NCI-H1417 (cell line): Measurements from ENCODE around the gene CYP2U1.

Experiments used
- DNase-seq, 3 experiments: peaks; one replicate each; lab custom pipeline; 2025; lab: John Stamatoyannopoulos, UW

Gene CYP2U1

DNA sequence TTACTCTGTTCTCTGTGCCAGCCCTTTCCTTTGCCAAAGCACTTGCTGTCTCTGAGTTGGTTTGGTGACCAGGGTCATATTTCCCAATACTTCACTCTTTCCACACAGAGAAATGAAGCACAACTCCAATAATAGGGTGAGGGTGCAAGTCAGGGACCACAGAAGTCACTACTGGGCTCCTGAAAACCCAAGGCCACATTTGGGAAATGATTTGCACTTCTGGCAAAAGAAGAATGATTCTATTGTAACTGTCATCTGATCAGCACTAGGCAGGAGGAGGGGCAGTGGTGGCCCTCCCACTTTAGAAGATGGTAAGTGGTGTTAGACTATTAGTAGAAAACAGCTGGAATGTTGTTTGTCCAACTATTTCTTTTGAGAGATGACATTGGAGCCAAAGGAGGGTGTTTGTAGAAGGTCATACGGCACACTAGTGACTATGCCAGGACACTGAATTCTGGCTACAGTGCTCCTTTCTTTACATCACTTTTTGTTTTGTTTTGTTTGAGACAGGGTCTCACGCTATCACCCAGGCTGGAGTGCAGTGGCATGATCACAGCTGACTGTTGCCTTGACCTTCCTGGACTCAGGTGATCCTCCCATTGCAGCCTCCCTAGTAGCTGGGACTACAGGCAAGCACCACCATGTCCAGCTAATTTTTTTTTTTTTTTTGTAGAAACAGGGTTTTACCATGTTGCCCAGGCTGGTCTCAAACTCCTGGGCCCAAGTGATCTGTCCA is 47.5 kb downstream of the CYP2U1 start:
- DNase-seq, result no peak

DNA sequence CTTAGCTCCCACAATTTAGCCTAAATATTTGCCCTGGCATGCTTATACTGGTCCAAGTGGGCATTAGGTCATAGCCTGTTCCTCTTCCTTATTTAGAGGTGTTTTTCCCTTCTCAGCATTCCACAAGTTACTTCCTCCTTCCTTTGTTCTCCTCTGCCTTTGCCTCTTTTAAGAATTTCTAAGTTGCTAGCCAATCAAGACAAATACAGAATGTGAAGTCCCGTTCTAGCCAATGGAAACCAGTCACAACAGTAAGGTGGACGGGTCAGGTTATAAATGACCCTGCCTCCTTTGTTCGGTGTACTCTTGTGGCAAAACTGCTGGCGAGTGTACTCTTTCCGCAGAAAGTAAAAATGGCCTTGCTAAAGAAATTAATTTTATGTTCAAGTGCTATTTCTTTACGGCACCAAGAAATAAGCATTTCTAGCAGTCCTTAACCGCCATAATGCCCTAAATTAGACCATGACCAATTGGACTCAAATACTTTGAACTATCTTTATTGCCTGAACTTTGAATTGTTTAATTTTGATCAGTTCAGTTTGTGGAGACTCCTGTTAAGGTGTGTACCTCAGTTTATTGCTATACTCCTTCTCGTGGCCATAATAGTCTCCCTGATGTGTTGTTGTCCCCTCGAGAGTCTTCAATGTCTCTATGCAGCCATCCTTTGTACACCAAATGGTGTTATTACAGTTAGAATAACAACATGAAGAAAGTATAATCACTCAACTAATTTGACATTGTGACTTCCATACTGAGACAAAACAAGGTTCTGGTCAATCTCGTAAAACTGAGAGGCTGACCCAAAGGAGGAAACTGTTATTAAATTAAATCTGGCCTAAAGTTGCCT is 56.8 kb downstream of the CYP2U1 start:
- no peak for DNase-seq

DNA sequence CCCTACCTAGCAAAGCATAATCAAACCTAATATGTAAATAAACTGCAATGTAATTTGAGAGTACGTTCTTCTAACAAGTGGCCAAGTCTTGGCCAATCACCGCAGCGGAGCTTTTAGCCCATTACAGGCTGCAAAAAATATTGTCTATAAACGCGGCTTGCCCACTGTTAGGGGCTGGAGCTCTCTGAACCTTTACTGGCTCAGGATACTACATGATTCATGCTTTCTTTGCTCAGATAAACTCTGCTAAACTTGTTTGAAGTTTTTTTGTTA is 57.4 kb downstream of the CYP2U1 start:
- DNase-seq, result peak in 2 of 3 experiments; percentile 25 to 62

DNA sequence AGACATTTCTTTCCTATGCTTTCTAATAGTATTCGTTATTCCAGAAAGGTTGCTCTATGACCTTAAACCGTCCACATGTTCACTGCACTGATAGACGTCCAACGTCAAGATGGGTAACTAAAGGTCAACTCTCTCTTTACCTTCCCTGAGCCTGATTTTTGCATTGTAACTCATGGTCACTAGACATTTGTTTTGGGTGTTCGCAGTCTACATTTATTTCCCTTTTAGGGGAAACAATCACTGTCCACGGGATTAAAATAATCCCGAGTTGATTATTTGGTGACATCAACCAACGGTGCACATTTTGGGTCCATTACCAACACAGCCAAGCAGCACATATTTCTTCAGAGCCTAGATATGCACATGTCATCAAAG is 57.8 kb downstream of the CYP2U1 start:
- DNase-seq, result no peak

DNA sequence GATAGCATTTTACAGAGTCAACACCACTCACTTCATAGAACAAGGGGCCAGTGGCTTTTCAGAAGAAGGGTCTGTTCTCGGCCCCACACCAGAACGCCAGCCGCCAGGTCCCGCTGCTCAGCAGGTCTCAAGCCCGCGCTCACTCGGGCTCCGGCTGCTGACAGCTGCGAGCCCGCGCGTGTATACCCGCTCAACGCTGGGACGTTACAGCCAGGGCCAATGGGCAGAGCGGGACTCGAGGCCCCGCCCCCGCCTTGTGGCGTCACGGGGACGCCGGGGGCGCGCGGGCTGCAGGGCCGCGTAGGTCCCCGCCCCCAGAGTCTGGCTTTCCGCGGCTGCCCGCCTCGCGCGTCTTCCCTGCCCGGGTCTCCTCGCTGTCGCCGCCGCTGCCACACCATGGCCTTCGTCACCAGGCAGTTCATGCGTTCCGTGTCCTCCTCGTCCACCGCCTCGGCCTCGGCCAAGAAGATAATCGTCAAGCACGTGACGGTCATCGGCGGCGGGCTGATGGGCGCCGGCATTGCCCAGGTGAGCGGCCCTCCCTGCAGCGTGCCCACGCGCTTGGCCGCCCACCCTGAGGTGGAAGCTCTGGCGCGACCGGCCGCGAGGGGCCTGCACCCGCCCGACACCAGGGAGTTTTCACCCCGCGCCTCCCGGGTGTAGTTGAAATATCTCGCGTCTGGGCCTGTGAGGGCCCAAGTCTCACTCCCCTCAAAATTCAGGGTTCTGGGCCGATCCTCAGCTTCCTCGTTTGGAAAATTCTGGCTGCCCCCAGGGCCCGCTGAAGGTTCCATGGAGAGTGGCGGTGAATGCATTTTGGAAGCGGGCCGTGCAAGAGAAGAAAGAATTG is 58.4 kb downstream of the CYP2U1 start, which contains the start of gene HADH:
HADH (plus strand) TSS at position 353 of the 850 bp plus-strand sequence; CDS start at position 397, 44 bp downstream.
- DNase-seq, result peak; percentile 87 to 95 (median 95)

DNA sequence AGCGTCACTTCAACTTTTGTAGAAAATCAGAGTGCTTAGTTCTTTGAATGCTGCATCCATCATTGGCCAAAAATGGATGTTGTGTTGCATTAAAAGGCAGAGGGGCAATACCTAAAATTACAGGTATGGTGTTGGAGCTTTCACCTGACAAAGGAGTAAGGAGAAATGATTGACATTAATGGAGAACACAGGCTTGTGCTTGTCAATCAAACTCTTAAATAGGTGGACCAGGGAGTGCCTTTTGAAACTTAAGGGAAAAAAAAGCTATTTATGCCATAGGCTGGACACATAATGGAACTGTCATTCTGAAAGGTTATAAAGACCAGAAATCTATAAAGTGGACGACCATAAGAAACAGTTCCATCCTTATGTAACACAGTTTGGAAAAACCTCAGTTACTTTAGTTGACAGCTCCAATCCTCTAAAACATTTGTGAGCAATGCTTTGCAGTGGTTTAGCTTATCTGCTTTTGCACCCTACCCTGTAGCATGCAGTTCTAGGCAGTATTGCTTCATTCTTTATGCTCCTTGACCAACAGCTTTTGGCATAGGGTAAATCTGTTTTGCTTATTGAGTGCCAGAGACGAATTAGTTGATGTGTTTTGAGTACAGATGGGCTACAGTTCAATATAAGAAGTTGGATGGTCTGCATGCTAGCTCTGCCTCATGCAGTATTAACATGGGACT is 60.7 kb downstream of the CYP2U1 start:
- DNase-seq, result peak in 1 of 3 experiments; percentile 34

DNA sequence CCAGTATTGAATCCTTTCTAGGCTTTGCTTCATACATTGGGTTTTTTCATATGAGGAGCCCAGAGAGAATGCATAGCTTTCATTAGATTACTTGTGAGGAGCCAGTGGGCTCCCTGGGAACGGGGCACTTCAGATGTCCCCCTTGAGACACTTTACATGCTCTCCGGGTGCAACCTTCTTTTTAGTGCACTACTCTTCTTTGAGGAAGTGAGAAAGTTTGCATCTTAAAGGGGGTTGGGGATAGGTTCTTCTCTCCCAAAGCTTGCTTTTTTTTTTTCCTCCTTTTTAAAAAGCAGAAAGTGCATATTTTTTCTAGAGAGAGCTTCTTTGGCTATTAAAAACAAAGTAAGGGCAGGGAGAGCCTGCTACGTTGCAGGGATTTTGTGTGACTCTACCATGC is 62.6 kb downstream of the CYP2U1 start:
- no peak for DNase-seq

DNA sequence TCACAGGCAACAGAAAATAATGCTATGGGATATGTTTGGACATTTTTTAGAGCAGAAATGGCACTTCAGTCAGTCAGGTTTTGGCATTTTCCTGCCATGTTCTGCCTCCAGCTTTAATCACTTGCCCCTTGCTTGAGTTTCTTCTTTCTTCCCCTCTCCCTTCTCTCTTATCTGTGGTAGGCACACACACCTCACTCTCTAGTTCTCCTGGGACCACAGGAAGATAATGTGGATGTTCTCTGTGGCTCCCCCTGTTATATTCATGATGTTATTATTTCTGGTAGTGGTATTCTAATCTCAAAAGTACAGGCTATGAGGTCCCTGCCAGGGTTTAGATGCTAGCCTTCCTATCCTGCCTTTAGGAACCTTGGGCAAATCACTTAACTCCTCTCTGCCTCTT is 63.5 kb downstream of the CYP2U1 start:
- DNase-seq, result no peak

DNA sequence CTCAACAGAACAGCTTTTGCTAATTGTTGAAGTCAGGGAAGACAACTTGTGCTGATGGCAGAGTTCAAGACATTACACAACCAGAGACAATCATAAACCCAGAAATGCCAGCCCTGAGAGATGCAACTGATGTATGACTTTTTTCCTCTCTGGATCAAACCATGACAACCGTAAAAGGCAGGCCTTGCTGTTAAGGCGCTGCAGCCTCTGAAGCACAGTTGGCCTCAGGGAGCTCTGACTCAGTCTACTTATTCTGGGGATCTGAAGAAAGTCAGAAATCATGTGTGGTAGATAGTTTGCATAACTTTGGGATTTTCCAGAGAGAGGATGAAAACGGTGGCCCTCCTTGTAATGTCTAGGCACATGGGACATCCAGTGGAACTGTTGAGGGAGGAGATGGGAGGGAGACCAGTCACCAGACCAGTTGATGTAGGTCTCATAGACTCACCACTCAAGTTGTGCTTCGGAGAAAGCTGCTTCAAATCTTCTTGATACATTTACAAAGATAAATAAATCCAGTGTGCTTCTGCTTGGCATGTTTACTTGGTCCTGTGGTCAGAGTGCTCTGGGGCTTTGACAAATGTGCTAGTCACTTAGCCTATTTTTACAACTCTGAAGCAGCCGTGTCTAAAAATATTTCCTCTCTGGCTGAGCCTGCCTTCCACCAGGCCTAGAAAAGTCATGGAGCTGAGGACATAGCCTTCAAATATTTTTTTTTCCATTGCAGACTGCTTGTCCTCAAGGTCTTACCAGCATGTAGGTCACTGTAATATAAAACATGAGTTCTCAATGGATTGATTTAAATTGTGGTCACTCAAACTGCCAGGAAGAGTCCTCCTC is 65.8 kb downstream of the CYP2U1 start:
- DNase-seq, result no peak

DNA sequence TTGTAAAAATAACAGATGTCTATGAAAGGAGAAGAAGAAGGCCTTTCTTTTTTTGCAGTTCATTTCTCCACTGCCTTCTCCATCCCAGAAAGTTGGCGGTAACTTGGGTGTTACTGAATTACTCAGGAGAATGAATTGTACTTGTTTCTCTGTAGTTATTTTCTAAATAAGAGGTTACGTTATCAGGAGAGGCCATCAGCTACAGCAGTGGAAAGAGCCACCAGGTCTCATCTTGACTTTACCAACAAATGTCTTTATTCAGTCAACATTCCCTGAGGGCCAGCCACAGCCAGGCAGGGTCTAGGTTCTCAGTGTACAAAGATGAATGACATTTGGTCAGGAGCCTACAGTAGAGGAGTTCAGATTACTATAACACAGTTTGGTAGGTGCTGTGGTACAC is 66.4 kb downstream of the CYP2U1 start:
- no peak for DNase-seq

DNA sequence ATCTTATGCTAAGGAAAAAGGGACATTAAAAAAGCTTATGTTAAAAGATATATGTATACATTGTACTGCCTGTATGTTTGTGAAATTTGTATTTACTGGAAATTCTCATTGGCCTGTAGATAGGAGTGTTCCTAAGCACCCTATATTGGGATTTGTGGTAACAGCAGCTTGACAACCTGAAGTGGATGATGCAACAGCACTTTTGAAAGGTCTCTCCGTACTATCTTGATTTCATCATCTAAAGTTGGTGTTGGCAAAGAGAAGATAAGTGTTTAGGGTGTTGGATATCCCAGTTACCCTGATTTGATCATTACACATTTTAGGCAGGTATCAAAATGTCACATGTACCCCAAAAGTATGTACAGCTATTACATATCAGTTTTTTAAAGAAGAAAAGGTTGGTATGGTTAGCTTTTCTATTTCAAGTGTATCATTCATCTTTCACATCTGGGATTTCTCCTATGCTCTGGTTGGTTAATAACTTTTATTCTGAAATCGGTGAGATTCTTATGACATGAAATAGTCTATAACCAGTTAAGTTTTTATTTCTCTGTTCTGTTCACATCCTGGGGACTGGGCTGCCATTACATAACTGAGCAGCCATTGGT is 68.7 kb downstream of the CYP2U1 start:
- no peak for DNase-seq

DNA sequence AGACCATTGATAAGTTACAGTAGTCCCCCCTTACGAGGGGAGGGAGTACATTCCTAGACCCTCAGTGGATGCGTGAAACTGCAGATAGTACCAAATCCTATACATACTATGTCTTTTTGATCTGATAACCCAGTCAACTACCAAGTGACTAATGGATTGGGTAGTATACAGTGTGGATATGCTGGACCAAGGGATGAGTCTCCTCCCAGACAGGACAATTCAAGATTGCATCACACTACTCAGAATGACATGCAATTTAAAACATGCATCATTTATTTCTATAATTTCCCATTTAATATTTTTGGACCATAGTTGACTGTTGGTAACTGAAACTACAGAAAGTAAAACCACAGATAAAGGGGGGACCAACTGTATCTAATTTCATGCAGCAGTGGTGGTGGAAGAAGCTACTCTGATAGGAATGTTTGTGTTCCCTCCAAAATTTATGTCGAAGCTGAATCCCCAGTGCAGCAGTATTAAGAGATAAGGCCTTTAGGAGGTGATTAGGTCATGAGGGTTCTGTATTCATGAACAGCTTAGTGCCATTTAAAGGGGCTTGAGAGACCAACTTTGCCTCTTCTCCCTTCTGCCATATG is 70.3 kb downstream of the CYP2U1 start:
- no peak for DNase-seq
